ENCODE results near the gene SH3PXD2B.

SH3PXD2B gene

GRCh38 chr5:172284611-172284980 is 169.7 kb downstream of the SH3PXD2B start:
- Histone ChIP-seq H3K27ac (replicated peaks) (no peak overlapping the region), H3K4me3 (replicated peaks; ENCODE audit: insufficient read depth, low read length) (peak overlapping the region; percentile 90), H3K27me3 (ENCODE audit: insufficient read depth, poor library complexity, severe bottlenecking) (peaks cover 8% of the 10 kb centered on the region)
- DNase-seq (ENCODE audit: low read depth in 1 of 2, low spot score in 1 of 2) = no peak
- TF ChIP-seq CTCF (IDR thresholded peaks at IDR 0.05; ENCODE audit: insufficient read depth, low read length) (no peak), REST (IDR thresholded peaks at IDR 0.05; ENCODE audit: insufficient replicate concordance, low read depth) (no peak), POLR2AphosphoS5 (IDR thresholded peaks at IDR 0.05; ENCODE audit: low read depth) (no peak), GABPA (IDR thresholded peaks at IDR 0.05; ENCODE audit: low read depth) (no peak), SPI1 (IDR thresholded peaks at IDR 0.05; ENCODE audit: borderline replicate concordance, low read depth) (no peak)

- DNase-seq (ENCODE audit: low read depth in 1 of 2, low spot score in 1 of 2) = peak; percentile 29 to 59
- H3K27ac ChIP-seq (replicated peaks) = no peak overlapping the region
- no peak for TF ChIP-seq REST (IDR thresholded peaks at IDR 0.05; ENCODE audit: insufficient replicate concordance, low read depth)
- TF ChIP-seq CTCF (IDR thresholded peaks at IDR 0.05; ENCODE audit: insufficient read depth, low read length) = no peak
- no peak for TF ChIP-seq GABPA (IDR thresholded peaks at IDR 0.05; ENCODE audit: low read depth)
These were observed 170.3 kb downstream of the SH3PXD2B start for GRCh38 chr5:172283862-172284610.

GRCh38 chr5:172283020-172283861 is 171.1 kb downstream of the SH3PXD2B start, which contains the start of gene UBTD2:
TSS of gene UBTD2 (minus strand) at chr5:172283764. CDS start at chr5:172283665, 99 bp downstream.
- peaks cover 8% of the 10 kb centered on the region for H3K27me3 ChIP-seq (ENCODE audit: insufficient read depth, poor library complexity, severe bottlenecking)
- no peak for TF ChIP-seq CTCF (IDR thresholded peaks at IDR 0.05; ENCODE audit: insufficient read depth, low read length)
- peak within 1 kb of the TSS; percentile 53 for H3K27ac ChIP-seq (replicated peaks)
- DNase-seq (ENCODE audit: low read depth in 1 of 2, low spot score in 1 of 2) = peak; percentile 27 to 71
- peak within 1 kb of the TSS; percentile 90 for H3K4me3 ChIP-seq (replicated peaks; ENCODE audit: insufficient read depth, low read length)

More at GRCh38 chr5:172283862-172284610, 170.3 kb downstream of the SH3PXD2B start:
- peak overlapping the region; percentile 90 for H3K4me3 ChIP-seq (replicated peaks; ENCODE audit: insufficient read depth, low read length)
- peaks cover 8% of the 10 kb centered on the region for H3K27me3 ChIP-seq (ENCODE audit: insufficient read depth, poor library complexity, severe bottlenecking)
